GM21528 (cell line): ENCODE data around the gene ENTPD2.
"Not testable (repeated sequence)": the region's sequence is repeated elsewhere in the genome, so short reads cannot be mapped to it uniquely, and the experiment has no call there.

Experiments
- ATAC-seq: cut with Tn5 transposase; IDR thresholded peaks from one replicate; pipeline ENCODE4 v1.9.1; 2021; ENCODE audit warnings: mild to moderate bottlenecking, moderate library complexity; ENCODE audit not compliant: unreplicated experiment, low FRiP score

Gene ENTPD2

DNA sequence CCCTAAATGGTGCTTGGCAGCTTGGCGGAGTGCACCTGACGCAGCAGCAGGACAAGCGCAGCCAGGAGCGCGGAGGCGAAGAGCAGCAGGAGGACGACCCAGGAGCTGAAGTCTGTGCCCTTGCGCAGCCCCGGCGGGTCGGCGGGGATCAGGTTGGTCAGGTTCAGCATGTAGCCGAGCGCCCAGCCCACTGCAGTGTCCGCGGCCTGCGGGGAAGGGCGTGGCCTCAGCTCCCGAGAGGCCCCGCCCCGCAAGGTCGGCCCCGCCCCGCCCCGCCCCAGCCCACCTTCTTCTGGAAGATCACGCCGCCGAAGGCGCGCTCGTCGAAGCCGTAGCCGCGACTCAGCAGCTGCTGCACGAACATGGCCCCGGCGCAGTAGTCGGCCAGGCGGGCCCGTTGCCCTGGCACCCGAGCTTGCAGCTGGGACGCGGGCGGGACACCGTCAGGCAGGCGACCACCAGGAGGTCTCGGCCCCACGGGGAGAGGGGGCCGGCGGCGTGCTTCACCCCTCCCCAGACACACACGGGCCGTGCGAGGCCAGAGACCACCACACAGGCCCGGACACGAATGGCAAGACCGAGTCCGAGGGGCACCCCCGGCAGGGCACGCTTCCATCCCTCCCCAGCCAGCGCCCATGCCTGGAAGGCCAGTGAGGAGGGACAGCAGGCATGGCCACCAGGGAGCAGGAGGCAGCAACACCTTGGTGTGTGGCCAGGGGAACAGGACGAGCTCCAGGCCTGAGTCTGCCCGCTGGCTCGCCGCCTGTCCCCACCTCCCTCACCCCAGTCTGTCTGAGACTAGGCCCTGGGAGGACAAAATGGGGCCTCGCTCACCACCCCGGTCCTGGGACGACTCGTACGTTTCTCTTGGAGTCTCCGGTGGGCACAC lies 5.0 kb downstream of the ENTPD2 start:
- no peak for ATAC-seq

DNA sequence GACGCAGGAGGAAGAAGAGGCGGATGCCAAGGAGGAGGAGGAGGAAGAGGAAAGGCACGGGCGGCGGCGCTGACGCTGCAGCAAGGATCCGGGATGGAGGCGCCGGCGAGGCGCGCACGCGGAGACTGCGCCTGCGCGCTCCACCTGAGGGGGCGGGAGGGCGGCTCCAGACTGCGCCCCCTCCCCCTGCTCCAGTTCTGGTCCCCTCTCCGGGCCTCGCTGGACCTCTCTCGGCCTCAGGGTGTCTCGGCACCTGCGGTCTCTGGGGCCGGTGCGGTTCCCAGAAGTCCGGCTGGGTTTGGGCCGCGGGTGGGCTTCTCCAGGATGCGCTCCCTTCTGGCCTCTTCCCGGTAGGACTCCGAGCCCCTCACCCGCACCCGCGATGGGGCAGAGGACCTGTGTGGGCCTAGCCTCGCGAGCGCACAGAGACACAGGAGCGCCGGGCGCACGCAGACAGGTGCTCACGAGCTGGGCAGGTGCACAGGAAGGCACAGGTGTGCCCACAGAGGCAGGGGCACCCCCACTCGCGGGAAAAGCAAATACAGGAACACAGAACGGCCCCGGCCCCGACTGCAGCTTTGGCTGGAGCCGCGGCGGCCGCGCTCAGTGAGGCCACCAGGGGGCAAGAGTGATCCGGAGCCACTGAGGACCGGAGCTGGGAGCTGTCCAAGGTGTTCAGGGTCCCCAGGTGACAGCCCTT lies 7.6 kb downstream of the ENTPD2 start, which contains the start of gene NPDC1:
NPDC1 (minus strand) TSS at position 90 of the 700 bp plus-strand sequence. CDS start 188 bp downstream, outside the sequence.
- no peak for ATAC-seq

DNA sequence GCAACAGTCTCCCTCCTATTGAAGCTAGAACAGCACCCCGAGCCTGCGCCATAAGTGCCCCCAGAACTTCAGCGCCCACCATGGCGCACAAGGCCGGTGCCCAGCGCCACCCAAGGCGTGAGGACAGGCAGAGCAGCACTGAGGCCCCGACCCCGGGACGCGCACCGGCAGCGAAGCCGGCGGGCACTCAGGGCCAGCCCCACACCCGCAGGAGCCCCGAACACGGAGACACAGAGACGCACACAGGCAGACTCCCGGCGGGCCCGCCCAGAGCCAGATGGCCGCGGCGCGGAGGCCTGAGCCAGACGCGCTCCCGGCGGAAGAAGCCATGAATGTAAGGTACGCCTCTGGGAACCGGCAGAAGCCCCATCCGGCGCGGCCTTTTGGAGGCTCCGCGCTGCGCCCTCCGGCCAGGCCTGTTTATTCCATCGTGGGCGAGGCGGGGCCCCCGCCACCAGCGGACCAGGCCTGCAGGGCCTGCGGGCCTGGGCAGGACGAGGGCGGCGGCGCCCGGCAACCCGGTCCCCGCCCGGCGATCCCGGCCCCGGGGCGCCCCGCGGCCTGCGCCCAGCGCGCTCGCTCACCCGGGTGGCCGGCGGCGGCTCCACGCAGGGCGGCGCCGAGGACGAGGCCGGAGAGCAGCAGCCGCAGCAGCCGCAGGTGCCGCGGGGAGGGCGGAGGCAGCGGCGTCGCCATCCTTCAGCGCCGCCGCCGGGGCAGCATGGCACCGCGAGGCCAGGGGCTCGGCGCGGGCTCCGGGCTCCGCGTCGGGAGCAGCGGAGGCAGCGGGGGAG lies 8.4 kb downstream of the ENTPD2 start:
- no peak for ATAC-seq

DNA sequence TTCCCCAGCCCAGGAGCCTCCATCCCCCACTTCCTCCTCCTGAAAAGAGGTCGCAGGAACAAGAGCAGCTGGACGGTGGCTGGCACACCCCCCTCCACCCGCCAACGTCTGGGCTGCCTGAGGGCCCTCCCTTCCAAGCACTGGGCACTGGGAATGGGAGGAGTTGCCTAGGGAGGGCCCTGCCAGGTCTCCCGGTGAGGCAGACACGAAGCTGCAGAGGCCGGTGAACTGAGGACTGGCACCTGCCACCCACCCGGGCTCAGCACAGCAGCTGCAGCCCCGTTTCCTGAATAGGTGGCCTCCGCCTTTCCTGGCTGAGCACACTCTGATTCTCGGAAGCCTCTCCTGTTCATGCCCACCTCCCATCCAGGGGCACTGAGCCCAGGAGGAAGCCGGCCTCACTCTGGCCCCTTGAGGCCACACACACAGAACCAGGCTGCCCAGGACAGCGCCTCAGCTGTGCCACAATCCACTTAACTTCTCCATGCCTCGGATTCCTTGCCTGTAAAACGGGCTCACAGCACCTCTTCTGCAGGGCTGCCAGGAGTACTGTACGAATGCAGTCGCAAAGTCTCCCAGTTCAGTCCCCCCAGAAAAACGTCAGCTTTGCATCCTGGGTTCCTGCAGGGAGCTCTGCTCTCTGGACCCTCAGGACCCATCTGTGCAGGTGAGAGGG lies 9.2 kb downstream of the ENTPD2 start:
- ATAC-seq, result no peak

DNA sequence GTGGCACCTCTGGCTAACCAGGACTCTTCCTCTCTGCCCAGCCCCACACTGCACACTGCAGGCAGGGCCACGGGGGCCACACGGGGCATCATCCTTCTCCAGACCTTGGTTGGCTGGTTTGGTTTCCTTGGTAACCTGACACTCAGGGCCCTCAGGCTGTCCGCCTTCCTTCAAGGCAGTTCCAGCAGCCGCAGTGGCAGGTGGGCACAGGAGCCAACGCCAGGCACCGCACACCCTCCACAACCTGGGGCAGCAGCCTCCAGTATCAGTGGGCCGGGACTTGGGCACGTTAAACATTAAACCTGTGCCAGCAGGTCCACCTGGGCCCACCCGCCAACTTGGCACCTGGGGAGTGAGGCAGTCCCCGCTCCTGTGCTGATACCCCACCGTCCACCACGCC lies 9.8 kb downstream of the ENTPD2 start:
- ATAC-seq, result no peak

DNA sequence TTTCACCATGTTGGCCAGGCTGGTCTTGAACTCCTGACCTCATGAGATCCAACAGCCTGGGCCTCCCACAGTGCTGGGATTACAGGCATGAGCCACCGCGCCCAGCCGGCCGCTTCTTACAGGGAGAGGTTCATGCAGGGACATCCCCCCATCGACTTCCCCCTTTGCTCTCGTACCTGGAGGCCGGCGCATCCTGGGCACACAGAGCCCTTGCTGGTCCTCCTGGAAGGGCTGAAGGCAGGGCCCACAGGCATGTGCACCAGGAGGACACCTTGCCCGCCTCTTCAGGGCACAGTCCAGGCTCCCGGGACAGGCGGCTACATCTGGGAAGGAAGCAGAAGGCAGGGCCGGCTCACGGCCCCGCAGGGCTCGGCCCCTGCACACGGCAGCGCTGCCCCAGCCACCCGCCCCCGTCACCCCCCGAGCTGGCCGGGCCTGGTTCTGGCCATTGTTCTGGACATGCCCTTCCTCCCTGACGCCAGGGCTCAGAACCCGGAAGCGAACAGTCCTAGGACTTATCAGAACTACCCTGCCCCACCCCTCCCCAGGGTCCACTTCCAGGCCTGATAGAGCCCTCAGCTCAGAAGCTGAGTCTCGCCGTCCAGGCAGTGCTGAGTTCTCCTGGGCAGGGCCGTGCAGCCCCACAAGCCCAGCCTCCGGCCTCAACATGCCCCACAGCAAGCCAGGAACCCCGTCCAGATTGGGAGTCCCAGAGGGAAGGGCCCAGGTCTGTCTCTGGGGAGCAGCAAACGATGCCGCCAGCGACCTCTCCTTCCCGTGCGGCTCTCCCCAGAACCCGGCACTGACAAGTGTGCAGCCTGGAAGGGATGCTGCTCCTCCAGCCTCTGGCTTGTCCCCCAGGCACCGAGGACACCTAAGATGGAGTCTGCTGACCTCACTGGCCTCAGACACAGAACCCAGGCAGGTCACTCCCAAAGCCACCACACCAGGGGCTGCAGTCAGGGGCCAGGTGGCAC lies 10.8 kb downstream of the ENTPD2 start:
- ATAC-seq, result no peak

DNA sequence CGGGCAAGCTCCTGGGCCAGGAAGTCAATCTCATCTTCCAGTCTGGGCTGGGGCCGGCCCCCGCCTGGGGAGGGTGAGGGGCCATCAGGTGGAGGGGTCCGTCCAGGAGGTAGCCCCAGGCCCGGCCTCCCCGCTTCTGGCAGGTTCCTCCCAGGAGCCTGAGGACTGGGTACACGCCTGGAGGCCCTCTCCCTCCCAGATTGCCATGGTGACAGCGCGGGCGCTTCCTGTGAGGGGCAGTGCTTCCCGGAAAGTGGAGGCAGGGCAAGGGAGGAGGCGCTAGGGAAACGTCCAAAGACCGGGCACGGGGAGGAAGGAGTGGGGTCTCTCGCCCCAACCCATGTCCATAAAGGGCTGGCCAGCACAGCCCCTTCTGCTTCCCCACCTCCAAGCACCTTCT lies 12.7 kb downstream of the ENTPD2 start:
- no peak for ATAC-seq

DNA sequence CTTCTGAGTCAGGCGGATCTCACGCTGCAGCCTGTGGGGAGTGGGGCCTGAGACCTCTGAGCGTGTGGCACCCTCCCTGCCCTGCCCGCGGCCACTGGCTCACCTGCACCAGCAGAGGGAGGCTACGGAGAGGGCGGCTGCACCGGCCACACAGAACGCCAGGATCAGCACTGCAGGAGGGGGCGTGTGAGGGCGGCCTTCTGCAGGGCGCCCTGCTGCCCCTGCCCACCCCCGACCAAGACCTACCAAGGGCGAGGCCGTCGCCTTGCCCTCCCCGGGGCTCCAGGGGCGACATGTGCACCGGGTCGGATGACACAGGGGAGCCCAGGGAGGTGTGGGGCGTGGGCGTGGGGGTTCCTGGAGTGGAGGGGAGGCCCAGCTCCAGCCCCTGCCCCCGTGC lies 13.3 kb downstream of the ENTPD2 start:
- ATAC-seq, result no peak

DNA sequence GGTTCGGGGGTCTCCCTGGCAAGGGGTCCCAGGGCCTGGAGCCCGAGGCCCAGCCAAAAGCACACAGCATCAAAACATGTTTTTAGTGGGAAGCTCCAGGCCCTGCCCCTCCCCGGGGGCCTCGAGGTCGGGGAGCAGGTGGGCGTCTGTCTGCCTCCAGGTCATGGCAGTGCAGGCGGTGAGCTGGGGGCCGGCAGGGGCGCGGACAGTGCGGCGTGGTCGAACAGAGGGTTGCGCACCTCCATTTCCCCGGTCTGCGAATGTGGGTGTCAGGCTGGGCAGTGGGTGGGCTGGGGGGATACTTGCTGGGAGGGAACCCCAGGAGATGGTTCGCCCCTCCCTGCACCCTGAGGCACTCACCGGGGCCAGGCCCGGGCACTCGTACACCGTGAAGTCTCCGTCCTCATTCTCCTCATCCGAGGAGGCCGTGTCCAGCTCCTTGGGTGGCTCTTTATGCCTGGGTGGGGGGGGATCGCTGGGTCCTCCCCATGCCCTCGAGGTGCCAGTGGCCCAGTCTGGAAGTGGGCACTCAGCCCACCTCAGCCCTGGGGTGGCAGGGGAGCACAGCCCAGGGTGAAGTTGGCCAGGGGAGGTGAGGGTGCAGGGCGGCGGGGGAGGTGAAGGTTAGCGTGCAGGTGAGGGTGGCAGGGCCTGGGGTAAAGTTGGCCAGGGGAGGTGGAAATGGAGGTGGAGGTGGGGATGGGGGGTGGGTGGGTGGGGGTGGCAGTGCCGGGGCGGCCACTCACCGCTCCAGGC lies 14.1 kb downstream of the ENTPD2 start:
- no peak for ATAC-seq

DNA sequence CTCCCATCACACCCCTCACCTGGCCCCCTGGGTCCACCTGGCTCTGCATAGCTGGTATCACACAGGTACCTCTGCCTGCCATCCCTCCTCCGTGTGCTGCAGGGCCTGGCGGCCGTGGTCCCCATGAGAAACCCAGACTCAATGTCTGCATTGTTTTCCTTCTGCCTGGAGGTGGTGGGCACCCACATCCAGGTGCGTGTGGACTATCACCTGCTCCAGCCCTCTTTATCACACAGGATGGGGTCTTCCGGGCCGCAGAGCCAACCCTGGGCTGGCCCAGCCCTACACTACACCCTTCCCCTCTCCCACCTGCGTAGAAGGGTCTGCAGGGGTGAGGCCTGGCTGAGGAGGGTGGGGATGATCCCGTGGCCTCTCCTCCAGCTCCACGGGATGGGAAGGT lies 14.9 kb downstream of the ENTPD2 start:
- ATAC-seq, result no peak

DNA sequence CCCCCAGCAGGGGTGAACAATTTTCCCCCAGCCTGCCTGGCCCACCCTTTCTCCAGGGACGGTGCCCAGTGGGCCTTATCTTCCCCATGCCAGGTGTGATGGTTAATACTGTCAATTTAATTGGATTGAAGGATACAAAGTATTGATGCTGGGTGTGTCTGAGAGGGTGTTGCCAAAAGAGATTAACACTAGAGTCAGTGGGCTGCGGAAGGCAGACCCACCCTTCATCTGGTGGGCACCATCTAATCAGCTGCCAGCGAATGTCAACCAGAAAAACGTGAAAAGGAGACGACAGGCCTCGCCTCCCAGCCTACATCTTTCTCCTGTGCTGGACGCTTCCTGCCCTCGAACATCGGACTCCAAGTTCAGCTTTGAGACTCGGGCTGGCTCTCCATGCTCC lies 16.4 kb downstream of the ENTPD2 start:
- no peak for ATAC-seq

DNA sequence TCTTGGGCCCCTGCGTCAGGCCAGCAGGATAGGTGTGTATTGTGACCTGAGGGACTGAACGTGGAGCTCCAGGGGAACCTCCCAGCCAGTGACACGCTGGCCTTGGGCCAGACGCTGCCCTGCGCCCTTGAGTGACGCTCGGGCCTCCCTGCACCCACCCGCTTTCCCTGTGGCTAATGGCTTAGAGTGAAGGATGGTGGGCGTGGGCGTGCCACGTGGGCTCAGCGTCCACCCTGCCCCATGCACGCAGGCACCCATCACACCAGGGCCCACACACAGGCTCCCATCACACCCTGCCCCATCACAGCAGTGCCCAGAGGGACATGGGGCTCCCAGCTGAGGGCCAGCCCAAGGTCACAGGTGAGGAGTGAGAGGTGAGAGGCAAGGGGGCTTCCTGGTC lies 16.8 kb downstream of the ENTPD2 start:
- no peak for ATAC-seq

DNA sequence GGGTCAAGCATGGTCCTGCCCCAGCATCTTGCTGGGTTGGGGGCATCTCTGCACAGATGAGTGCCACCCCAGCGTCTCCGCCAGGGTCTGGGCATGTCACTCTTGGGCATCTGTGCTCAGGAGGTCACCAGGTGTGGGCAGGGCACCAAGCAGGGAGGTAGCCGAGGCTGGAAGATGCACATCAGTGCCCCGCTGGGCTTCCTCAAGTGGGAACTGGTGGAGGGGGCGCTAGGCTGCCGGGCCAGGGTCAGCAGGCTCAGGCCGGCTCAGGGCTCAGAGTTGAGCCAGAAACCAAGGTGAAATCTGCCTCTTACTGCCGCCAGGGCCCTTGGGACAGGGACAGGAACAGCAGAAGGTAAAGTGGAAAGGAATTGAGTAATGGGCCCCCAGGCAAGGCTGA lies 17.9 kb downstream of the ENTPD2 start:
- ATAC-seq, result no peak

DNA sequence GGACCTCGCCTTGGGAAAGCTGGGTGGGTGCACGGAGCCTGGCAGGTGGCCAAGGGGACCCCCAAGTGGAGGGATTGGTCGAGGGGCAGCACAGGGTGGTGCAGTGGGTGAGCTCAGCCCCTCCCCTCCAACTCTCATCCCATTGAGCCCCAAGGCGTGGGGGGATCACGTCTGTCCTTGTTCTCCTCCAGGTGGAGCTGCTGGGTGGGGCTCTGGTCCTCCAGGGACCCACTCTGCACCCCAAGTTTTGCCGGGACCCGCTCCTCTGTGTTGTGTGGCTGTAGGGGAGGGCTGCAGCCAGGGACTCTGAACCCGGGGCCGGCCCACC lies 18.4 kb downstream of the ENTPD2 start:
- no peak for ATAC-seq

DNA sequence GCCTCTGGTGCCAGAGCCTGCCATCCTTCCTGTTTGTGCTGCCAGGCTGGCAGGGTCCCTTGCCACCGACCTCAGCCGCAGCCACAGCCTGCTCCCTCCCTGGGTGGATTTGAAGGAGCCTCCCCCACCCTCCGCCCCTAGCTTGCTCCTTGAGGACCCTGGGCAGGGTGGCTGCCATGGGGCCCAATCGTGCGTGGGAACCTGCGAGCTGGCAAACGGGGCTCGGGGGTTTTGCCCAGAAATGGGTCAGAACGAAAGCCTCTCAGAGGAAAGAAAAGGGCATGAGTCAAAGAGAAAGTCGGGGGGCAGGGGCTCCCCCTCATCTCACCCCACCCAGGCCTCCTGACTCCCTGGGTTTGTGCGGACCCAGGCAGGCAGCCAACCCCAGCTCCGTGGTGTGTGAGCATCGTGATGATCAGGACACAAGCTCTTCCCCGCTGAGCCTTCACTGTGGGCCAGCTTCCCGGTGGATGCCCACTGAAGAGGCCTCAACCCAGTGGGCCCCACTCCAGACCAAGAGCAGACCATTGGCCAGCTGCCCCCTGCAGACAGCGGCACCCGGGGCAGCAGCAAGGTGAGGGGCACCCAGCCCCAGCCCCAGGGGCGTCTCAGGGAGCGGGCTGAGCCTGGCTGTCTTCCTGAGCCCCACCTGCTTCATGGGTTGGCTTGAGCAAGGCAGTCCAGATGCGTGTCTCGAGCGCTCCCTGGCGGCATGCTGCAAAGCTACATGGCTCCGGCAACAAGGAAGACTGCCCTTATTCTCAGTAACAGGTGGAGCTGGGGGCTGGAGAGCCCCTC lies 19.0 kb downstream of the ENTPD2 start:
- peak; percentile 54 for ATAC-seq

DNA sequence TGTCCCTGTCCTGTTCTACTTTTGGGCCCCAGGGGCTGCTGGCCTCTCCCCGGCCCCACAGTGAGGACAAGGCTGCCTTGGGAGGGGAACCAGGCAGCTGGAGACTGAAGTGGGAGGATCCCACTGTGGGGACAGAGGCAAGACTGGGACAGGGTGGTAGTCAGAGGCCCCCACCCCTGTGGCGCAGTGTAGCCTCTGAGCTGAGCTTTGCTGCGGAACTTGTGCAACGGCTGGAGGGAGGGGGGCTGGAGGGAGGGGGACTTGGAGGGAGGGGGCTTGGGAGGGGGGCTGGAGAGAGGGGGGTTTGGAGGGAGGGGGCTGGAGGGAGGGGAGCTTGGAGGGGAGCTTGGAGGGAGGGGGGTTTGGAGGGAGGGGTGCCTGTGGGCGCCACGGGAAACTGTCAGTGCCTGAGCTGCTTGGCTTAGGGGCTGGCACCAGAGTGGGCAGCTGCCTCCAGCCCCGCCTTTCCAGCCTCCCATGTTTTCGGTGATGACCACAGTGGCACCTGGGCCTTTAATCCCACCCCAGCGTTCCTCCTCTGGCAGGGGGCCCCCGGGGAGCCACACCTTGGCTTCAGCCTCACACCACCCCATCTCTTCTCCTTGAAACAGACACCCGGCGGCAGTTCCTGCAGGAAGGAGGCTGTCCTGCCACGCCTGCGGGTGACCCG lies 19.7 kb downstream of the ENTPD2 start:
- ATAC-seq, result no peak

DNA sequence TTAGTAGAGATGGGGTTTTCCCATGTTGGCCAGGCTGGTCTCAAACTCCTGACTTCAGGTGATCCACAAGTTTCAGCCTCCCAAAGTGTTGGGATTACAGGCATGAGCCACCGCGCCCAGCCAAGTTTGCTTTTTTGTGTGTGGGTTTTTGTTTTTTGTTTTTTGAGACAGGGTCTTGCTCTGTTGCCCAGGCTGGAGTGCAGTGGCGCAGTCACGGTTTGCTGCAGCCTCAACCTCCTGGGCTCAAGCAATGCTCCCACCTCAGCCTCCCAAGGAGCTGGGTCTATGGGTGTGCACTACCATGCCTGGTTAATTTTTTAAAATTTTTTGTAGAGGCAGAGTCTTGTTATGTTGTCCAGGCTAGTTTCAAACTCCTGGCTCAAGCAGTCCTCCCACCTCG lies 20.4 kb downstream of the ENTPD2 start:
- ATAC-seq, result not testable (repeated sequence)
